ENCODE data around the gene SUPT20H. TPM values are rescaled to one million over a fixed set of nuclear protein-coding genes. Genes with fewer than 3 reads are reported as not detected.

Gene SUPT20H
- total and polyA plus RNA-seq, 10 of the 15 experiments (the other 5 are each of a cell fraction or from before 2014, with no cell fraction given) = 12.3 to 69.8 (median 47.5) TPM

DNA sequence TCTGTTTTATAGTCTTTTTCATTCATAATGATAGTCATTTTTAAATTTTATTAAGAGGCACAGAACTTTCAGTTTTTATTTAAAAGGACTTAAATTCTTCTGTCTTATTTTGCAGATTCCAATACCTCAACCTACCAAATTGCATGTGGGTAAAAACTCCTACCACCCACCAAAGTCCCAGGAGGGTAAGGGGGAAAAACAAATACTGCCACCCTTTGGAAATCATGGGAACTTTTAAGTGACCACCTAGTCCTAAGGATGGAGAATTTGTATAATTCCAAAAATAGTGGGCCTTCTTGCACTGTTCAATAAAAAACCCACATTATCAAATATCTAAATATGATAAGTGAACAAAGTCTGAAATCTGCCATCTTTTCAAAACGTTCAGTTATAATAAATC, 9.7 kb downstream of the SUPT20H start (continued):
- TF ChIP-seq, protein P1, sequence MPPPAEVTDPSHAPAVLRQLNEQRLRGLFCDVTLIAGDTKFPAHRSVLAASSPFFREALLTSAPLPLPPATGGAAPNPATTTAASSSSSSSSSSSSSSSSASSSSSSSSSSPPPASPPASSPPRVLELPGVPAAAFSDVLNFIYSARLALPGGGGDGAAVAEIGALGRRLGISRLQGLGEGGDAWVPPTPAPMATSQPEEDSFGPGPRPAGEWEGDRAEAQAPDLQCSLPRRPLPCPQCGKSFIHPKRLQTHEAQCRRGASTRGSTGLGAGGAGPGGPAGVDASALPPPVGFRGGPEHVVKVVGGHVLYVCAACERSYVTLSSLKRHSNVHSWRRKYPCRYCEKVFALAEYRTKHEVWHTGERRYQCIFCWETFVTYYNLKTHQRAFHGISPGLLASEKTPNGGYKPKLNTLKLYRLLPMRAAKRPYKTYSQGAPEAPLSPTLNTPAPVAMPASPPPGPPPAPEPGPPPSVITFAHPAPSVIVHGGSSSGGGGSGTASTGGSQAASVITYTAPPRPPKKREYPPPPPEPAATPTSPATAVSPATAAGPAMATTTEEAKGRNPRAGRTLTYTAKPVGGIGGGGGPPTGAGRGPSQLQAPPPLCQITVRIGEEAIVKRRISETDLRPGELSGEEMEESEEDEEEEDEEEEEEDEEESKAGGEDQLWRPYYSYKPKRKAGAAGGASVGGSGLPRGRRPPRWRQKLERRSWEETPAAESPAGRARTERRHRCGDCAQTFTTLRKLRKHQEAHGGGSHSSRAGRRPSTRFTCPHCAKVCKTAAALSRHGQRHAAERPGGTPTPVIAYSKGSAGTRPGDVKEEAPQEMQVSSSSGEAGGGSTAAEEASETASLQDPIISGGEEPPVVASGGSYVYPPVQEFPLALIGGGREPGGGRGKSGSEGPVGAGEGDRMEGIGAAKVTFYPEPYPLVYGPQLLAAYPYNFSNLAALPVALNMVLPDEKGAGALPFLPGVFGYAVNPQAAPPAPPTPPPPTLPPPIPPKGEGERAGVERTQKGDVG (CRISPR knock-in tag; IDR thresholded peaks at IDR 0.05) = no peak
- TF ChIP-seq ZNF622 (IDR thresholded peaks at IDR 0.05) (no peak), MXI1 (IDR thresholded peaks at IDR 0.05; ENCODE audit: low read depth, low read length) (no peak), PAX5 (IDR thresholded peaks at IDR 0.05; ENCODE audit: borderline replicate concordance, low read depth, low read length) (no peak), MTA3 (IDR thresholded peaks at IDR 0.05; ENCODE audit: borderline replicate concordance, low read length) (no peak), FOS (IDR thresholded peaks at IDR 0.05; ENCODE audit: borderline replicate concordance, extremely low read depth, insufficient read length) (no peak), RBBP5 (conservative IDR thresholded peaks at IDR 0.05) (no peak), CBX5 (IDR thresholded peaks at IDR 0.05; ENCODE audit: low read depth) (no peak), KDM1A (IDR thresholded peaks at IDR 0.05; ENCODE audit: borderline replicate concordance) (no peak), RUNX3 (IDR thresholded peaks at IDR 0.05; ENCODE audit: low read length) (no peak), ZSCAN29 (IDR thresholded peaks at IDR 0.05) (no peak)
- TF ChIP-seq, protein P2, sequence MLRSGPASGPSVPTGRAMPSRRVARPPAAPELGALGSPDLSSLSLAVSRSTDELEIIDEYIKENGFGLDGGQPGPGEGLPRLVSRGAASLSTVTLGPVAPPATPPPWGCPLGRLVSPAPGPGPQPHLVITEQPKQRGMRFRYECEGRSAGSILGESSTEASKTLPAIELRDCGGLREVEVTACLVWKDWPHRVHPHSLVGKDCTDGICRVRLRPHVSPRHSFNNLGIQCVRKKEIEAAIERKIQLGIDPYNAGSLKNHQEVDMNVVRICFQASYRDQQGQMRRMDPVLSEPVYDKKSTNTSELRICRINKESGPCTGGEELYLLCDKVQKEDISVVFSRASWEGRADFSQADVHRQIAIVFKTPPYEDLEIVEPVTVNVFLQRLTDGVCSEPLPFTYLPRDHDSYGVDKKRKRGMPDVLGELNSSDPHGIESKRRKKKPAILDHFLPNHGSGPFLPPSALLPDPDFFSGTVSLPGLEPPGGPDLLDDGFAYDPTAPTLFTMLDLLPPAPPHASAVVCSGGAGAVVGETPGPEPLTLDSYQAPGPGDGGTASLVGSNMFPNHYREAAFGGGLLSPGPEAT (IDR thresholded peaks at IDR 0.05; ENCODE audit: low read depth) = no peak
- TF ChIP-seq, protein P3, sequence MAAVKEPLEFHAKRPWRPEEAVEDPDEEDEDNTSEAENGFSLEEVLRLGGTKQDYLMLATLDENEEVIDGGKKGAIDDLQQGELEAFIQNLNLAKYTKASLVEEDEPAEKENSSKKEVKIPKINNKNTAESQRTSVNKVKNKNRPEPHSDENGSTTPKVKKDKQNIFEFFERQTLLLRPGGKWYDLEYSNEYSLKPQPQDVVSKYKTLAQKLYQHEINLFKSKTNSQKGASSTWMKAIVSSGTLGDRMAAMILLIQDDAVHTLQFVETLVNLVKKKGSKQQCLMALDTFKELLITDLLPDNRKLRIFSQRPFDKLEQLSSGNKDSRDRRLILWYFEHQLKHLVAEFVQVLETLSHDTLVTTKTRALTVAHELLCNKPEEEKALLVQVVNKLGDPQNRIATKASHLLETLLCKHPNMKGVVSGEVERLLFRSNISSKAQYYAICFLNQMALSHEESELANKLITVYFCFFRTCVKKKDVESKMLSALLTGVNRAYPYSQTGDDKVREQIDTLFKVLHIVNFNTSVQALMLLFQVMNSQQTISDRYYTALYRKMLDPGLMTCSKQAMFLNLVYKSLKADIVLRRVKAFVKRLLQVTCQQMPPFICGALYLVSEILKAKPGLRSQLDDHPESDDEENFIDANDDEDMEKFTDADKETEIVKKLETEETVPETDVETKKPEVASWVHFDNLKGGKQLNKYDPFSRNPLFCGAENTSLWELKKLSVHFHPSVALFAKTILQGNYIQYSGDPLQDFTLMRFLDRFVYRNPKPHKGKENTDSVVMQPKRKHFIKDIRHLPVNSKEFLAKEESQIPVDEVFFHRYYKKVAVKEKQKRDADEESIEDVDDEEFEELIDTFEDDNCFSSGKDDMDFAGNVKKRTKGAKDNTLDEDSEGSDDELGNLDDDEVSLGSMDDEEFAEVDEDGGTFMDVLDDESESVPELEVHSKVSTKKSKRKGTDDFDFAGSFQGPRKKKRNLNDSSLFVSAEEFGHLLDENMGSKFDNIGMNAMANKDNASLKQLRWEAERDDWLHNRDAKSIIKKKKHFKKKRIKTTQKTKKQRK (IDR thresholded peaks at IDR 0.05; ENCODE audit: low read depth, low read length) = no peak

Data from GM12878 (cell line).